ENCODE measurements around the gene FBXO8.
"Not testable (repeated sequence)": the region's sequence is repeated elsewhere in the genome, so short reads cannot be mapped to it uniquely, and the experiment has no call there.

Gene FBXO8, protein sequence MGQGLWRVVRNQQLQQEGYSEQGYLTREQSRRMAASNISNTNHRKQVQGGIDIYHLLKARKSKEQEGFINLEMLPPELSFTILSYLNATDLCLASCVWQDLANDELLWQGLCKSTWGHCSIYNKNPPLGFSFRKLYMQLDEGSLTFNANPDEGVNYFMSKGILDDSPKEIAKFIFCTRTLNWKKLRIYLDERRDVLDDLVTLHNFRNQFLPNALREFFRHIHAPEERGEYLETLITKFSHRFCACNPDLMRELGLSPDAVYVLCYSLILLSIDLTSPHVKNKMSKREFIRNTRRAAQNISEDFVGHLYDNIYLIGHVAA

DNA sequence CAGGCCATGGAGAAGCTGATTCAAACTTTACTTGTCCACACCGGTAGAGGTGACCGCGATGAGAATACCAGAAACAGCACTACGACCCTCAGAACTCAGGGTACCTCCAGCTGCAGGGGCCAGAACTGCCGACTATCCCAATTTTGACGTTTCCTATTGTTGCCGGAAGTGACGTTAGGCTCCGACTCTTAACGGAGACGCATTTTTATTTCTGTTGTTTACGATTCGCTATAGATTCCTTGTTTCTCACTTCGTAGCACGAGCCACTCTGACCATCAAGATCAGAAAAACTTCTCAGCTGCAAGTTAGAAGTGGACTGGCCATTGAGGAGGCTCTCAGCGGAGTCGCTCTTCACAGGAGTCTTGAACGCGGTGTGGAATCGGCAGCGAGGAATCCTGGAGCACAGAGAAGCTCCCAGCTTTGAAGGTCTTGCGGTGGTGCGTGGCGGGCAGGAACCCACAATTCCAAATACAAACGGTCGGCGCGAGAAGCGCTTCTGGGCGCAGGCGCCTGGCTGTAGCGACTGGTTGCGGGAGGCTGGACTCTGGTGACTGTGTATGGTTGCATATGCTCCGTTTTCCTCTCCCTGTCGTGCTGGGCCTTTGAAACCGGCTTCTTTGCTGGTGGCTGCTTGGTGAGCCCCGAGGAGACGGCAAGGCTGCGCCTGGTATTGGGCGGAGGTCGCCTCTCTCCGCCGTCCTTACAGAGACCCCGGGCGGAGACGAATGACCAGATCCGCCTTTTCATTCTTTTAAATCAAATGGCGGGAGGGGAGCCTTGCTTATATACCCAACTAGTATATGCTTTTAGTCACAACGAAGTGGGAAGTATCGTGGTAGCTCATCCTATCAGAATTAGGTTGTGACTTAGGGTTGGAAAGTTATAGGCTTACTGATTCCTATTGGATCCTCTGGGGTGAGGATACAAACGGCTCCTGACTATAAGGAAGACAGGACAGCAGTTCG lies at the start of gene FBXO8, which contains the start of gene CEP44:
Gene FBXO8 (minus strand): TSS at position 161 of the 965 bp plus-strand sequence. CDS start 20,575 bp downstream, outside the sequence.
Gene CEP44 (plus strand): TSS at position 405 of the 965 bp plus-strand sequence. CDS start 15,211 bp downstream, outside the sequence.
- DNase-seq, result peak; percentile 65

GRCh38 chr4:174332741-174333493 lies 49.5 kb upstream of the FBXO8 start:
- no peak for DNase-seq

DNA sequence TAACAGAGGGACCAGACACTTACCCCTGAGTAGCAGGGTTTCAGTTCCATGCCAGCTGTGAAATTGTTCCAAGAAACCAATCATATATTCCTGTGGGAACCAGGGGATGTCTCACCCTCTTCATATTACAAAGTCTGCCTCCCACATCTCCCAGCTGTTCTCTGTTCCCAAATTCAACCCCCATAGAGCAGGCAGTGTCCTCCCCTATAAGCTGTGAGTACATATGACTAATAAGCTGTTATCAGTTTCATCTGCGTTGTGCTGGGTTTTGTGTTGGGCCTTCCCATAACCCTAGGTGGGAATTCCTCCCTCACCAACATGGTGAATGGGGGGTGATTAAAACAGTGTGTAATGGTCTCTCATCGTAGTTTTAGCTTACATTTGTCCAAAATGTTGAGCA lies 41.3 kb upstream of the FBXO8 start:
- DNase-seq, result no peak

DNA sequence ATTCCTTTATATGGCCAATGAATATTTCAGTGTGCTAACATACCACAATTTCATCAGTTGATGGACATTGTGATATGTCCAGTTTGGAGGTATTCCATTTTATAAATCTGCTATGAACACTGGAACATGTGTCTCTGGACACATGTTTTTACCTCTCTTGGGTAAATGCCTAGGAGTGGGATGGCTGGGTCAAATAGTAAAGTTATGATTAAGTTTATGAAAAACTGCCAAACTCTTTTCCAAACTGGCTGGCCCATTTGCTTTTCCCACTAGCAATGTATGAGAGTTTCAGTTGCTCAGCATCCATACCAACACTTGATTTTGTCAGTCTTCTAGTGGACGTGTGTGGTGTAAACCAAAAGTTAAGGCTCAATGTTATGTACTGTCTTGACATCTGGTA lies 40.8 kb upstream of the FBXO8 start:
- DNase-seq, result no peak

GRCh38 chr4:174320494-174321199 lies 37.2 kb upstream of the FBXO8 start:
- no peak for DNase-seq

DNA sequence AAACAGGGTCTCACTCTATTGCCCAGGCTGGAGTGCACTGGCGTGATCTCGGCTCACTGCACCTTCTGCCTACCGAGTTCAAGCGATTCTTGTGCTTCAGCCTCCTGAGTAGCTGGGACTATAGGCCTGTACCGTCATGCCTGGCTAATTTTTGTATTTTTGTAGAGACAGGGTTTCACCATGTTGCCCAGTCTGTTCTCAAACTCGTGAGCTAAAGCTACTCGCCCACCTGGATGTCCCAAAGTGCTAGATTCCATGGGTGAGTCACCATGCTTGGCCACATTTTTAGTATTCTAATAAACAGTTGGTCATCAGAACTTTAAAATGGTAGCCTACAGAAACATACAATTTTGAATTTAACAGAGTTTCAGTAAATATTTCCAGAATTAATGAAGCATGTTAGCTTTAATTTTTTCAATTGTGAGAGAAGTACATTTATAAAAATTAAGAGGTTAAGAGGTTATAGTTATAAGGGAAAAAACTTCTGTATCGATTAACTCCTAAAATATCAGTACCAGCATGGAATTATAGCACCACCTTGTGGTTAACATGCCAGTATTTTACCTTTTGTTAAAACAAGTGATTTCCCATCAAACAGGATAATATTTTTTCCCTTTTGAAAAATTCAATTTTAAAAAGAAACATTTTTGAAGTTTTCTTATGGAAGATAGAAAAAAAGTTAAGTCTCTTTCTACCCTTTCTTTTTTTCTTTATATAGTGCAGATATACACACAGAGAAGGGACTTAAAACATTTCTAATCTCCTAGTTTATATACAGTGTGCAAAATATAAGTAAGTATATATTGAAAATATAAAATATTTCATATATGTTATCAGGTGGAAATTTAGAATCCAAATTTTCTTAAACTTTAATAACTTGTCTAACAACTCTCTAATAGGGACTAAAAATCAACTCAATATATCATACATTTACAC lies 35.6 kb upstream of the FBXO8 start:
- DNase-seq, result no peak

DNA sequence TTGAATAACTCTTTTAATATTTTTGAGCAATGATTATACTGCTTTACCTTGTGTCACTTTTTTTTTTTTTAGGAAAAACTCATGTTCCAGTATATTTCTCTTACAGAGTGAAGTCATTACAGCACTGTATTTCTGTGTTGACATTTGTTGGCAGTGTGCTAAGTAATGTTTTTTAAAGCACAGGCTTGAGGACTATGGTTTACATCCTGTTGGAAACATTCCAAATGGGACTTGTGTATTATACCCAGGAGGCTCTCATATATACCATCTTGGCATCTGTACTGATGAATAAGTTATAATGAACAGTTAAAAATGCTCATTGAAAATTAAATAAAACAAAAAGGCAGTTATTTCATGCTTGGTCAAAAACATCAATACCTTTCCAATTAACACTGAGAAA lies 34.1 kb upstream of the FBXO8 start:
- no peak for DNase-seq

- no peak for DNase-seq
Observed at GRCh38 chr4:174316954-174317353, 33.5 kb upstream of the FBXO8 start.

DNA sequence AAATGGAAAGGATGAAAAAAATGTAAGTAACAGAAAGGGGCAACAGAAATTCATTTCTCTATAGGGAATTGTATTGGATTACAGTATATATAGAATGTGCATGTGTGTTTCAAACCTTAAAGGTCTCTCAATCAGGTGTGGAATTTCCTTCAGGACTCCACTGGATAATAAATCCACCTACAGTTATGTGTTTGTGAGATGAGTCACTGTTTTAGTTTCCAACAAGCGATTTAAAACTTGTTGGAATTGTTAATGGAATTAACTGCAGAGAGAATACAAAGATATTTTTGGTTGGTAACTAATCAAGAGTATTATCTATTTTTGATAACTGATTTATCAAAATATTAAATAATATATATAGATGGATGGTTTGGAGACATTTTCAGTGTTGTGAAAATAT lies 33.1 kb upstream of the FBXO8 start:
- DNase-seq, result no peak

DNA sequence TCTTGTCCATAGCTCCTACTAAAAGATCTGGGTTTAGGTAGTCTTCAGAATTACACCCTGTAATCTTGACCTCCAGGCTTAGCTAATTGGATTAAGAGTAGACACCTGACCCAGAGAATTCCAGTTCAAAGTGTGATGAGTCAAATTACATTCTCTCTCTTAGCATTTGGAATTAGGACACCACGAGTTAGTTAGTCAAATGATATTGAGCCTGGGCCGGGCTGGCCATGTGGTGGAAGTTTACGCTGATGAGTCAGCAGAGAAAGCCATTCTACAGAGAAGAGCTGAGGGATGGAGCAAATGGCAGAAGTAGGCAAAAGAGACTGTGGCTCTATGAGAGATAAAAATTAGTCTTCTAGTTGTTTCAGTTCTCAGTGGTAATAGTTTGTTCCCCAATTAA lies 31.3 kb upstream of the FBXO8 start:
- DNase-seq, result no peak

GRCh38 chr4:174314274-174314673 lies 30.8 kb upstream of the FBXO8 start:
- DNase-seq, result no peak

DNA sequence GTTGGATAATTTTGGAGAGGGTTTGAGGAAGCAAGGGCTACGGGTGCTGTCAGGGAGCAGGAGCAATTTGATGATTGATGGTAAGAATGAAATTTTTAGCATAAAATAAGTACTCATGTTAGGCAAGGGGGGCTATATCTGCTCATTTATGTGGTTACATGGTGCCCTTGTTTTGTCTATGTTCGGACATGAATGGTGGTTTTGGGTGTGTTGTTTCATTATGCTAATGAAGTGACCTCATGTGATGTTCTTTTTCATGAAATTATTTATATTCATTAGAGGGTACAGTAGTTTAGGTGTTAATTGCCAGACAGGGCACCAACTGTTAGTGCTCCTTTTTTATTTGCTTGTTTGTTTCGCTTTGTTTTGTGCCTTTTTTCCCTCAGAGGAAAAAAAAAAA lies 29.5 kb upstream of the FBXO8 start:
- no peak for DNase-seq

- DNase-seq, result no peak
Observed at GRCh38 chr4:174307694-174308093, 24.2 kb upstream of the FBXO8 start.

DNA sequence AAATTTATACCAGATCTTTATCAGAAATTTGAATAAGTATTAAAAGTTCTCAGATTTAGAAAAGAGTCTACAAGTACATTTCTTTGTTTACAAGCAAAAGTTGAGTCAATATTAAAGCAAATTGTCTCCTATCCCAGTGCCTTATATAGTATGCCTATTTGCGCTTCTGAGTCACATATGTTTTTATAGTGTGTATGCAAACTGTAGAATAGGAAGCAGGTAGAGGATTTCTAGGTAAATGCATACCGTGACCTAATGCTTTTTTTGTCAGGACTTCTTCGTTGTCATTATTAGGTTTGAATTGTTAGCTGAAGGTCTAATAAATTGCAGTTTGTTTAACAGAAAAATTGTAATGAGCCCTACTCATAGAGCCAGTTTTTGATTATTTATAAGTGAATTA lies 22.5 kb upstream of the FBXO8 start:
- DNase-seq, result no peak

- no peak for DNase-seq
Observed at GRCh38 chr4:174304664-174305063, 21.2 kb upstream of the FBXO8 start.

GRCh38 chr4:174303687-174304086 lies 20.2 kb upstream of the FBXO8 start:
- no peak for DNase-seq

- not testable (repeated sequence) for DNase-seq
Observed at GRCh38 chr4:174295142-174295541, 11.7 kb upstream of the FBXO8 start.

DNA sequence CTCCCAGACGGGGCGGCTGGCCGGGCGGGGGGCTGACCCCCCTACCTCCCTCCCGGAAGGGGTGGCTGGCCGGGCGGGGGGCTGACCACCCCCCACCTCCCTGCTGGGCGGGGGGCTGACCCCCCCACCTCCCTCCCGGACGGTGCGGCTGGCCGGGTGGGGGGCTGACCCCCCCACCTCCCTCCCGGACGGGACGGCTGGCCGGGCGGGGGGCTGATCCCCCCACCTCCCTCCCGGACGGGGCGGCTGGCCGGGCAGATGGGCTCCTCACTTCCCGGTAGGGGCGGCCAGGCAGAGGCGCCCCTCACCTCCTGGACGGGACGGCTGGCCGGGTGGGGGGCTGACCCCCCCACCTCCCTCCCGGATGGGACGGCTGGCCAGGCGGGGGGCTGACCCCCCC lies 11.2 kb upstream of the FBXO8 start:
- DNase-seq, result not testable (repeated sequence)

DNA sequence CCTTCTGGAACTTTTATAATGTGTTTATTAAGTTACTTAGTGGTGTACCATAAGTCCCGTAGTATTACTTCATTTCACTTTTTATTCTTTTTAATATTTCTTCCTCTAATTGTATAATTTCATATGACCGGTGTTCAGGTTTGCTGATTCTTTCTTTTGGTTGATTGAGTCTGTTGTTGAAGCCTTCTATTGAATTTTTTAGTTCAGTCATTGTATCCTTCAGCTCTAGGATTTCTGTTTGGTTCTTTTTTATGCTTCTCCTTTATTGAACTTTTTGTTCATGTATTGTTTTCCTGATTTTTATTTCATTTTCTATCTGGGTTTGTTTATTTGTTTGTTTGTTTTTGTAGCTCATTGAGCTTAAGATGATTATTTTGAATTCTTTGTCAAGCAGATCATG lies 9.0 kb upstream of the FBXO8 start:
- no peak for DNase-seq

- DNase-seq, result no peak
Observed at GRCh38 chr4:174286870-174287269, 3.4 kb upstream of the FBXO8 start.

DNA sequence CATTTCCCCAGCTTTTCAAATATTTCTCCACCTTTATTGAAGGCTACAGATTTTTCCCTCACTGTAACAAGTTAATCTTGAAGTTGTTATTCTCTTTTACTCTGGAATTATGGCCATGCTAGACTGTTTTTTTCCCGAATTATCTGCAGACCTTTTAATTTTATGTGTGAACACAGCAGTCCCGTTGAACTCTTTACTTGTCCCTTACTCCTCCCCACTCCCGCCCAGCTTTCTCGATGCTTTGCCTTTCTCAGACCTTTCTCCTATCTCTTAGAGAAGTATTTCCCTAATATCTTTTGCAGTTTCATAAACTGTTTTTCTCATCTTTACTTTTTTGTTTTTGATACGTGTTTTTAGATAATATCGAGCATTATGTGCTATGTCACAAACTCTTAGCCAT lies 1.0 kb upstream of the FBXO8 start:
- DNase-seq, result no peak

All from GF-D8 (cell line).